Vagina (tissue), 2 donors: Measurements from ENCODE around the gene CENPO.

Experiments used
- CTCF ChIP-seq, 3 experiments: fragments of 450-650 bp in 2 of 3; fragments of 200-600 bp in 1 of 3; sonication (generic) in 1 of 3; IDR thresholded peaks; one replicate each; pipeline ENCODE4 v1.5.1; 2017 to 2019; ENCODE audit warnings: antibody characterized with exemption in 3 of 3, mild to moderate bottlenecking in 2 of 3, moderate library complexity in 2 of 3
- POLR2A ChIP-seq, 2 donors: fragments of 450-650 bp; IDR thresholded peaks; one replicate each; pipeline ENCODE4 v1.6.1; 2017; ENCODE audit warnings: antibody characterized with exemption in 2 of 2, mild to moderate bottlenecking in 2 of 2, moderate library complexity in 2 of 2

GRCh38 chr2:24866946-24867345, 73.7 kb downstream of the CENPO start:
- TF ChIP-seq CTCF (IDR thresholded peaks at IDR 0.05) (no peak), POLR2A (IDR thresholded peaks at IDR 0.05) (no peak)
